HG03159 (cell line): ENCODE data around the gene NHP2.

Source experiments
- ATAC-seq: cut with Tn5 transposase; IDR thresholded peaks from one replicate; pipeline ENCODE4 v1.9.1; 2021; ENCODE audit warnings: mild to moderate bottlenecking, moderate library complexity; ENCODE audit not compliant: unreplicated experiment

NHP2 gene

DNA sequence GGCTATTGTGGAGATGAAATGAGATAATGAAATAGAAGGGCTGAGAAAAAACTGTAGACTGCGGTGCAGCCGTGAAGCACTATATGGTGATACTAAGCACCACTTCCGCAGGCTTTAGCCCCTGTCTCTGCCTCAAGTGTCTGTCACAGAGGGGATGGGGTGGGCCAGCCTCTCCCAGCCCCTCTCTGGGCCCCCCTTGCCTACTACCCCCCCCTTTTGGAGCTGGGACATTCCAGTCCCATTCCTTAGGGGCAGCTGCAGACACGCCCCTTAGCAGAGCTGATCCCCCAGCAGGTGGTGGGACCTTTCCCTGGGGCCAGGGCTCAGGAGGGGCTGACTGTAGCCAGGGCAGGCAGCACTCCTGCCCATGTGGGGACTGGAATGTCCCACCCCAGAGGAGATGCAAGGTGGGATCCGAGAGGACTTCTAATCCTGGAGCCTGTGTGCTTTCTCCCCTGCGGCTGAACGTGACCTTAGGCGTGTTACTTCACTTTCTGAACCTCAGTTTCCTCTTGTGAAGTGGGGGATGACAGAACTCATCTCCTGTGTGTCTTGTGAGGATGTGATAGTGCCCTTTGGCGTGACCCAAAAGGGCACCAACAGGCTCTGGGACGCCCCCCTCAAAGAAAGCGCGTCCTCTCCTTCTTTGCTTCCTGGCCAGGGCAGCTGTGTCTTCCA, 38.4 kb downstream of the NHP2 start:
- ATAC-seq: no peak

DNA sequence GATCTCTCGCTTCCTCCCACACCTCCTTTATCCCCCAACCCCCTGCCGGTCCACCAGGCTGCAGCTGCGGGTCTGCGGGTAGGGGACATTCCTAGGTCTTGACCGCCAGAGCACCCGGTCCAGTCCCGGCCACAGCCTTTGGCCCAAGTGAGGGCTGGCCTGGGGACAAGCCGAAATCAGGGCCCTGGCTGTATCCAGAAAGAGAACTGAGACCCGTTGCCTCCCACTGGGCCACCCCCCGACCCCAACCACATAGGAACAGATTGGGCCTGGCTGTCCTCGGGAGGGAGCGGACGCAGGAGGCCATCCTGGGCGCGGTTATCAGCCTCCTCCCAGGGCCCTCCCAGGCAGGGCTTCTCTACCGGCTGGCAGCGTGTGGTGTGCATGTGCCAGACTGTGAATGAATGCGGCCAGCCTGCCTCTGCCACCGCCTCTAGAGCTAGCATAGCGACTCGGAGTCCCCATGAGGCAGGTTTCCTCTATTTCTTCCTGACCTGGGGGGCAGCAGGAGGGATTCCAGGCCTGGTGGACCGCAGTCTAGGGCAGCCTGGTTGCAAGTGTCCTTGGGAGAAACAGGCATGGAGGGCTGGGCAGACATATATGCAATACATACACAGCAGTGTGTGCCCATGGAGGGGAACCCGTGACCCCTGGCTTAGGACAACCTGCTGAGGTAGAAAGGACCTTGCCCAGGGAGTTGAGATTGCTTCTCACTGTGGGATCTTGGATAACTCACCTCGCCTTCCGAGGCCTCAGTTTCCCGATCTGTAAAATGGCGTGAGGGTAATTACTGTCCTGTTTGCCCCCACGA, 39.2 kb downstream of the NHP2 start:
- no peak for ATAC-seq

DNA sequence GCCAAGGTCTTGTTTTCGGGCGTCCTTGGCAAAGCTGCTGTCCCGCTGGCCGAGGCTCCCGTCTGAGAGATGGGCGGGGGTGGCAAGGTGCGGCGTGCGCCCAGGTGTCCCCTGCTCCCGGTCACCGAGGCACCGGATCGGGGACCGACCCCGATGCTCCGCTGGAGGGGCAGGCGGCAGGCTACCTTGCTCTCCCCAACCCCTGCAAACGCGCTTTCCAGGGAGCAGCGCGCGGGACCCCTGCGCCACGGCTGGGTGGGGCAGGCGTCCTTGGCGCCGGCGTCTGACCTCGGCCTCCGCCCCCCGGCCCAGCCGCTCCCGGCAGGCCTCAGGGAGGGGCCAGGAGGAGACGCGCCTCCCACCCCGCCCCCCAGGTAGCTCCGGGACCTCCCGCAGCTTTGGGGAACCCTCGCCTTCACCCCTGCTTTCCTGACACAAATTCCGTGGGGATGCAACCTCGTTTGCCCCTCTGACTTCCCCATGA, 39.8 kb downstream of the NHP2 start:
- no peak for ATAC-seq

DNA sequence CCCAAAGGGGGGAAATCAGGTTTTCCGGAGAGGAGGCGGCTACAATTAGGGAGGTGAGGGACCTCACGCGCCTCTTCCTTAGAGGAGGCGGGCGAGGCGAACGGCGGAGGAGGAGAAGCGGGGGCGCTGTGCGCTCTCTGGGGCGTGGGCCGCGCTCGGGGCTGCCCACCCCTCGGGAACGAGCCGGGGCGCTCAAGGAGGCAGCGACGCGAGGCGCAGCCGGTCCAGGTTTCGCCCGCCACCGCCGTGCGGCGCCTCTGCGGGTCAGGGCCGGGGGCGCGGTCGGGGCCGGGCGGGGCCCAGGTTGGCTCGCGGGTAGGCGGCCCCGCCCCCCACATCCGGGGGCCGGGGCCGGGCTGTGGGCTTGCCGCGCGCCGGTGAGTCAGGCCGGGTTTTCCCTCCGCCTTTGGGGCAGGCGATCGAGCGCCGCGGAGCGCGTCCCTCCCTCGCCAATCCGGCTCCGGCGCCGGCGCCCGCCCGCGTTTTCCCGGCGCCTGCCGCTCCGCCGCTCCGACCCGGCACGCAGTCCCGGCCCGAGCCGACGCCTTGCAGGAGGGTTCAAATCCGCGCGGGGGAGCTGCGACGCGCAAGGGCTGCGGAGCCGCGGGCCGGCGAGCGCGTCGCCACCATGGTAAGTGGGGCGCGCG, 40.4 kb downstream of the NHP2 start, which contains the start of gene N4BP3:
Gene N4BP3, plus strand, starts transcription at position 392 of the 647 bp plus-strand sequence. CDS start 6,052 bp downstream, outside the sequence.
- ATAC-seq: peak; percentile 69

DNA sequence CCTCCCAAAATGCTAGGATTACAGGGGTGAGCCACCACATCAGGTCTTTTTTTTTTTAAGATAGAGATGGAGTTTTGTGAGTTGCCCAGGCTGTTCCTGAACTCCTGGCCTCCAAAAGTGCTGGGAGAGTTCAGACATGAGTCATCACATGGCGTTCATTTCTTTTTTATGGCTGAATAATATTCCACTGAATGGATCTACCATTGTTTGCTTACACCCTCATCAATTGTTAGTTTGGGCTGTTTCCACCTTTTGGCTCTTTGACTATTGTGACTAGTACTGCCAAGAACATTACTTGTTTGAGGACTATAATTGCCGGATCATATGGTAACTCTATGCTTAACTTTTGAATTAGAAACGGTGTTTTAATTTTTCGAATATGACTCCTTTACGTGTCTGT, 41.1 kb downstream of the NHP2 start:
- ATAC-seq: no peak

GRCh38 chr5:178111925-178112324, 41.8 kb downstream of the NHP2 start:
- no peak for ATAC-seq

DNA sequence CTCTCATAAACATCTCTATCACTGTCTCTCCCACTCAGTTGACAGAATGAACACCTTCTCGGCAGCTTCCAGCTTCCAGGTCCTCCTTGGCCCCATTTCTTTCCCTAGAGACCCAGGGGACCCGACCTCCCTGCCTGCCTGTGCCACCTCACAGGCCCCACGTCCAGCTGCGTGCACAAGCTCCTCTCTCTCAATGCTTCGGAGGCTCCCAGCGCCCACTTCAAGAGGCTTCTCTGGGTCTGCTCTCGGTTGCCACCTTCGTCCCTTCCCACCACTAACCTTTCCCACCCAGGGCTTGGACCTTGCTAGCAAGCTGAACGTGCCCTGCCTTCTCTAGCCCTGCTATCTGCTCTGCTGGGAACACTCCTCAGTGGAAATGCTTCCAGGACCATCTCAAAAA, 43.2 kb downstream of the NHP2 start:
- ATAC-seq: no peak

DNA sequence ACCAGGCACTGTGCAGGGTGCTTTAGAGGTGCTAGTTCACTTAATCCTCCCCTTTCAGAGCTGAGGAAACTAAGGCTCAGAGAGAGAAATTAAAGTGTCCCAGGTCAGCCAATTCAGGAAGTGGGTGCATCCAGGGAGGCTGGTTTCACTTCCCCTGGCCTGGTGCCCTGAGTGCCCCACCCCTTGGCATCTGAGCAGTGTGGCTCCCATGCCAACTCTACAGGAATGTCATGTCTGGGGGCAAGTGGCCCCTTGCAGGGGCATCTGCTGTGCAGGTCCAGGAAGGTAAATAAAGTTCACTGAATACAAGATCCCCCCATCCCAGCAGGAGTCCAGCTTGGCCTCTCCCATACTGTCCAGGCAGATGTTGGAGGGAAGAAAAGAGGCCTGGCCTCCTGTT, 44.7 kb downstream of the NHP2 start:
- ATAC-seq: no peak

DNA sequence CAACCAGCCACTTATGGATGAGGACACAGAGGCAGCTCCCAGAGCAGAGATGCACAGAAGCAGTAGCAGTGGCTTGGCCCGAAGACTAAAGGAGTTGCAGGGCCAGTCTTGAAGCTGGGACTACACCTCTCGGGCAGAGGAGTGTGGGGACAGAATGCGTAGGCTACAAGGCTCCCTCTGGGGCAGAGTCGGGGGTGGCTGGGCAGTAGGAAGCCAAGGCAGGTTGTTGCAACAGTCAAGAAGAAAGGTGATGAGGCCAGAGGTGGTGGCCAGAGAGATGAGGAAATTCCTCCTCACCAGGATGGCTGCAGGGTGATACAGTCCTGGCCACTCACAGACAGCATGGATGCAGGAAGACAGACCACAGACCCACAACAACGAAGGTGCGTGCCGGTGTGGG, 45.2 kb downstream of the NHP2 start:
- no peak for ATAC-seq

GRCh38 chr5:178107756-178108310, 45.9 kb downstream of the NHP2 start:
- no peak for ATAC-seq

DNA sequence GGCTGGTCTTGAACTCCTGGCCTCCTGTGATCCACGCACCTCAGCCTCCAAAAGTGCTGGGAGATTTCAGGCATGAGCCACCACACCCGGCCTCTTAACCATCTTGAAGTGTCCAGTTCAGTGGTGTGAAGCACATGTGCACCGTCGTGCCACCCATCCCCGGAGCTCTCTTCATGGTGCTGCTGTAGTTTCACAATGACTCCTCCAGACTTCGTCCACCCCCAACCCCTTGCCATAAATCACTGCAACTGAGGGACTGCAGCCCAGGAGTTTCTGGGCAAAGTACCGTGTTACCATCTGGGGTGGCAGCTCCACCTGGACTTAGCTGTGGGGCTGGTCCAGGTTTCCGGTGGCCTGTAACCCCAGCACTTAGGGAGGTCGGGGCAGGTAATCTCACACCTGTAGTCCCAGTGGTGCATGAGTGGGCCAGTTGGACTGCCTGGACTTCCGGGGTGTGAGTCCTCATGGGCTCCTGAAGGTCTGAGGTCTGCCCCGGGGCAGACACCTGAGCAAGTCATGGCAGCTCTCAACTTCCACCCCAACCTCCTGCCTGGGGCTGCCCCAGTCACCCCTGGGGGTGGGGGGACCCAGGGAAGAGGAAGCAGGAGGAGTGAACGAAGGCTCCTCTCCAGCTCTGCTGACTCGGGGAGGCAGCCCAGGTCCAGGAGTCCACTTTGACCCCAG, 47.0 kb downstream of the NHP2 start:
- no peak for ATAC-seq

GRCh38 chr5:178106086-178106485, 47.6 kb downstream of the NHP2 start:
- ATAC-seq: no peak

DNA sequence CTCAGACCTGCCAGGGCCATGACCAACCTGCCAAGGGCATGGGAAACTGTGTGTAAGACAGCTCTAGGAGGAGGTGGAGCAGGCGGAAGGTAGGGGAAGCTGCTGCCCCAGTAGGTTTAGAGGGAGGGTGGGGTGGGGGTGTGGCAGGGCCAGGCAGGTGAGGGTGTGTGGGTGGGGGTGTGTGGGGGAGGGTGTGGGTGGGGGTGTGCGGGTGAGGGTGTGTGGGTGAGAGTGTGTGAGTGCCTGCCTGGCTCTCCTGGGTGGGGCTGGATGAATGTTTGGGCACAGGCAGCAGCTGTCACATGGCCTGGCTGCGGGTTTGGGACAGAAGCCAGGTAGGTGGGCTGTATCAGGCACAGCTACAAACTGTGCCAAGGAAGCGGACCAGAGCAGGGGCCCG, 49.2 kb downstream of the NHP2 start:
- ATAC-seq: no peak

DNA sequence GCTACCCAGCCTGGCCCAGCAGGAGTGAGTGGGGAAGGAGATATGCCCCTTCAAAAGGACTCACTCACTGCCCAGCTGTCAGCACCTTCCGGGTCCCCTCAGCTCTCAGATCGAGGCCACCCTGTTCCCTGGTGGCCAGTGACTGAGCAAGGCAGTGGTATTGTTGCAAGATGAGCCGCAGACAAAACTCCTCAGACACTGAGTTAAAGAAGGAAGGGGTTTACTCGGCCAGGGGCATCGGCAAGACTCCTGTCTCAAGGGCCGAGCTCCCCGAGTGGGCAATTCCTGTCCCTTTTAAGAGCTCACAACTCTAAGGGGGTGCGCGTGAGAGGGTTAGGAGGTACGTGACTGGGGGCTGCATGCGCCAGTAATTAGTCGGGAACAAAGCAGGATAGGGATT, 50.1 kb downstream of the NHP2 start:
- no peak for ATAC-seq
